GM21360 (cell line): ENCODE results near the gene ZBTB16.

ENCODE experiments used
- ATAC-seq: cut with Tn5 transposase; IDR thresholded peaks from one replicate; pipeline ENCODE4 v1.9.1; 2021; ENCODE audit warnings: mild to moderate bottlenecking, moderate library complexity; ENCODE audit not compliant: unreplicated experiment

The ZBTB16 gene

GRCh38 chr11:114147375-114148012 lies 88.0 kb downstream of the ZBTB16 start:
- no peak for ATAC-seq

GRCh38 chr11:114148013-114148382 lies 88.5 kb downstream of the ZBTB16 start:
- no peak for ATAC-seq

DNA sequence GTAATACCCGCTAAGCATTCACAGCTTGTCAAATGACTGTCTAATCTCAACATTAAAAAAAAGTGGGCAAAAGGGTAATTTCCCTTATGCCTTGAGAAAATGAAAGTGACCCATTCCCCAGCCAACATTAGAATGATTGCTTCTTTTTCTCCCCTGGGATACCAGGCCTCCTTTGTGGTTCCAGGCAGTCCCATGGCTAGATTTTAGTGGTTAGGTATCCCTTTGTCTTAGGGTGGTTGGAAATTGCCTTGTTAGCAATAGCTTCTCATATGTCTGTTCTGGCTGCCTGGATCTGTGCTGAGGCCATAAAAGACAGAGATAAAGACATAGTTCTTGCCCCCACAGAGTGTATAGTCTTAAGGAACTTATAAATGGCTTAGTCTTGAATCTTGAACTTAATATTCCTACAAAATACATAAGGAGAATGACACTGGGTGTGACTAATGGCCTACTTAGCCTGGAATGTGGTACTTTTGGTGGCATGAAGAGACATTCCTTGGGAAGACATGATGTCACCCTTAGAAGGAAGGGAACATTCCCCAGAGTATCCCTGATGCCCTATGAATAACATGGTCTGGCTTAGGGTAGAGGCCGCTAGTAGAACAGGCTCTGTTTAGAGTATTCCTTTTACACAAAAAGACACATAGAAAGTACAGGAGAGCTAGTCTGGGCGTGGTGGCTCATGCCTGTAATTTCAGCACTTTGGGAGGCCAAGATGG lies 90.3 kb downstream of the ZBTB16 start:
- no peak for ATAC-seq

- ATAC-seq: no peak
Observed at GRCh38 chr11:114150671-114151070, 91.2 kb downstream of the ZBTB16 start.

GRCh38 chr11:114151631-114152030 lies 92.1 kb downstream of the ZBTB16 start:
- ATAC-seq: no peak

GRCh38 chr11:114152162-114152561 lies 92.7 kb downstream of the ZBTB16 start:
- no peak for ATAC-seq

- ATAC-seq: no peak
Observed at GRCh38 chr11:114152785-114153184, 93.3 kb downstream of the ZBTB16 start.

GRCh38 chr11:114153224-114153623 lies 93.7 kb downstream of the ZBTB16 start:
- ATAC-seq: no peak

DNA sequence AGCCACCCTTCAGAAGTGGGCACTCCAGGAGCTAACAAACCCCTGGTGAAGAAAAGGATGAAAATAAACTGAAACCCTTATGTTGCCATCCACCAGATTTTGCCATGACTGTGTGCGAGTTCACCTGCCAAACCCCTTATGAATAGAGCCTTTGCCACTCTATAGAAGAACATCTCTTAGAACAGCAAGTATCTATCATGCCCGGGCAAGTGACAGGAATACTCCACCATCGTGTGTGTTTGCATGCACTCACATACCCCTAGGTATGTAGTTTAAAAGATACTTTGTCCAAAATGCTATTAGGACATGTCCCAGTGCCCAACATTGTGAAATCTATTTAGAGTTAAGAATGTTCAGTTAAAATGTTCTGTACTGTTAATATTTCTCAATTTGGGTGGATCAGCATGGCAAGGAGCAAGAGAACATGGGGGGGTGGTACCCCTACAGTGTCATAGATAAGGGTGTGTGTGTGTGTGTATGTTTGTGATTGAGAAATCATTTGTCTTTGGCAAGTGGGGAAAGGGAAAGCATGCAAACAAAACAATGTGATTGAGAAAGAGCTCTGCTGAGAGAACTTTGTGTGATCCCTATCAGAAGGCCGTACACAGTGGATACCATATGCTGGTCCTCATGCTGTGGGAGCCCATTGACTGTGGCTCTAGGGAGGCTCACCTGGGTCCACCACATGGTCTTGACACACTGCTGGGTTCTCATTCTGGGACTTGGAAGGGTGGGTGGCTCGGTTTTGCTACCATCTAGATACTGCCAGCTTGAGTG lies 94.9 kb downstream of the ZBTB16 start:
- ATAC-seq: no peak

DNA sequence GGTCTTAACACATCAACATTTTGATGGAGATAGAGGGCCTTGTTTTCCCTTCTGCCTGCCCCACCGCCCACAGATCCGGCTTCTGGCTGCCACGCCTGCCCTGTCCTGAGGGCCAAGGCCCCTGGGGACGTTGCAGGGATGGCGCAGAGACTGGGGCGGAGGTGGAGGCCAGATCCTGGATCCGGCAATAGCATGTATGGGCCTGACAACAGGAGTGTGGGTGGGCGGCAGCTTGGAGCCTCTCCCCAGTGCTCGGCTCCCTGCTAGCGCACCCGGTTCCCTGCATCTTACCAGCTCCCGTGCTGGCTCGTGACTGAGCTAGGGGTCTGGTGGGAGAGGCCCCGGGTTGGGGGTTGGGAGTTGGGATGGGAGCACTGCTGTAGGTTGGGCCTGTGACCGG lies 95.6 kb downstream of the ZBTB16 start:
- no peak for ATAC-seq

DNA sequence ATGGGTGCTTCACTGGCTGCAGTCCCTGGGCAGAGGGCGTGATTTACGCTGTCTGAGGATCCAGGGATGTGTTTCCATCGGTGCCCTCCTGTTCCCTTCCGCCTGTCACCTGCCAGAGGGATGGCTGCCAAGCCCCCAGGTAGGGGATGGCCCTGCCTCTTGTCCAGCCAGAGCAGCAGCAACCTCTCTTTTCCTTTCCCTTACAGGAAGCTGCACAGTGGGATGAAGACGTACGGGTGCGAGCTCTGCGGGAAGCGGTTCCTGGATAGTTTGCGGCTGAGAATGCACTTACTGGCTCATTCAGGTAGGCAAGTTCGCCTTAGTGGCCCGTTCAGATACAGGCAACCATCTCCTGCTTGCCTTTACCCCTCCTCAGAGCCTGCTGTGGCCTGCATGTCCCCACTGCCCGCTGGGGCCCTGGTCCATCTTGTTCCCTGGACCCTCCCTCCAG lies 96.6 kb downstream of the ZBTB16 start:
- ATAC-seq: no peak

DNA sequence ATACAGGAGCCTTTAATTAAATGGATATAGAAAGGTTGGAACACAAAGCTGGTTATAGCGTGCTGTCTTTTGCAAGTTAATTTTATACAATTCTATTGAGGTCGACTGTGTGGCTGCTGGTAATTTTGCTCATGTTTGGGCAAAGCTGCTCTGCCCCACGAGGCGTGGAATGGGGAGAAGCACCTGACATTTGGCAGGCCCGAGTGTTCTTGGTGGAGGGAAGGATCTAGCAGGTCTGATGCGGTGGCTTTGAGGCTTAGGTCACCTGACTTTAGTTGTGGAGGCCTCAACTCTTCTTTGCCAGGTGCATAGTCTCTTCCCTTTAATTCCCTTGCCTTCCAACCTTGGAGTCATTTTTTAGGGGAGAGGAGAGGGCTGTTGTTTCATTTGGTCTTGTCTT lies 97.3 kb downstream of the ZBTB16 start:
- ATAC-seq: no peak

- ATAC-seq: no peak
Observed at GRCh38 chr11:114157476-114158050, 98.1 kb downstream of the ZBTB16 start.

DNA sequence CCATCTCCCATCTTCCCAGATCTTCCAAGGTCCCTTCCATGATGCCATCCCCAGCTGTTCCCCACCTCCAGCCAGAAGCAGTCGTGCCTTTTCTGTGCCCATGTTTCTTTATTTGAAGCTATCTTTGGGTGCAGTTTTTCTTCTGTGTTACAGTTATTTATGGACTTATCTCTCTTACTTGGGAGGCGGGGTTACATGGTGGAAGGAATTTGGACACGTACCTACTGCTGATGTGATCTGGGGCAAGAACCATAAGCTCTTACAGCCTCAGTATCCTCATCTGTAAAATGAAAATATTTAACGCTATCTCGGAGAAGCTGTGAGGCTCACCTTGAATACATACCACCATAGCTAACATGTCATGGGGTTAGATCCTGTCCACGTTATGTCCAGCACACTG lies 98.9 kb downstream of the ZBTB16 start:
- no peak for ATAC-seq

- ATAC-seq: no peak
Observed at GRCh38 chr11:114158886-114159285, 99.4 kb downstream of the ZBTB16 start.

GRCh38 chr11:114159320-114159719 lies 99.8 kb downstream of the ZBTB16 start:
- ATAC-seq: no peak

DNA sequence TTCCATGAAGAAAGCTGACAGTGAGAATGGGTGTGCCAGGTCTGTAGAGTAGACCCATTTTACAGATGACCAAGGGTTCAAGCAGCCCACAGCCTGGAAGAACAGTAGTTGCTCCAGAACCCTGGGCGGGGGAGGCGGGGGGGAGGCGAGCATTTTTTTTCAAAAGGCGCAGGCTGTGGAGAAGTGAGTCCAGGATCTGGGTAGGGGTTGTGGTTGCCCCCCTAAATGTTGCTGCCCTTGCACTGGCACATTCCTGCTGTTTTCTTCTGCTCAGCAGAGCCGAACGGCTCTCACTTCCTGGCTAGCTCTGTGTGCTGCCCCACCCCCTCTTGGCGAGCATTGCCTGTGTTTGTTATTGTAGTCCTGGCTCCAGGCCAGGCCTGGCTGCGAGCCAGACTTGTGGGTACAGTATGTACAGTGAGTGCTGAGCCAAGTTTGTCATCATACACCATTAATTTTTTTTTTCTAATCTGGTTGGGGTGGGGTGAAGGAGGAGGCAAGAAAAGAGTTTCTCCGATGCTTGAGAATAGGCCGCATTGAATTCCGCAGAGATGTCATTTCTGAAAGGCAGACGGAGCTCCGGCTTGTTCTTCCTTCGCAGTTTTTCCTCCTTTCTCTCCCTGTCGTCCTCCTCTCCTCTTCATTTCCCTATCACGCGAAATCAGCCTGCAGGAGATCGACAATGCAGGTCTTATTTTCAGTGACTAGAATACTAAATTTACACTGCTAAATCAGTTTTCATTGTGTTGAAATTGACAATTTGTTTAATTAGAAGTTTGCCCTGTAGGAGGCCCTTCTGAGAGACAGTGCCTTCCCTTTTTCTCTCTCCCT lies 100.5 kb downstream of the ZBTB16 start:
- ATAC-seq: no peak

GRCh38 chr11:114160894-114161293 lies 101.4 kb downstream of the ZBTB16 start:
- no peak for ATAC-seq

GRCh38 chr11:114161486-114162250 lies 102.2 kb downstream of the ZBTB16 start:
- ATAC-seq: no peak

DNA sequence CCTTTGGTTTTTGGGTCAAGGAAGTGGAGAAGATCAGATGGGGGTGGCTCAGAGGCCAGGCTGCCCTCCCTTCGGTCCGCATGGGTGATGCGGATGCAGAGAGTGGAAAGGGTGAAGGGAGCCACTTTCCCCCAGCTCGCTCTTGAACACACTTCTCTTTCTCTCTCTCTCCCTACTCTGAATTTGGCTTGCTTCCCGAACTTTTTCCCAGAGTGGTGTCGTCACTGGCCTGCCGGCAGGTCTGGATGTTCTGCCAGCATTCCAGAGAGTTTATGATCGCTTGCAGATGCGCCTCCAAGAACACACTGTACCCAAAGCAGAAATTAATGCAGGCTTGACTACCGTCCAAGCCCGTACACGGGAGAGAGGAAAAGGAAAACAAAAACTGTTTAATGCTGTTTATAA lies 103.2 kb downstream of the ZBTB16 start:
- no peak for ATAC-seq
